CD8-positive, alpha-beta memory T cell (primary cell): ENCODE measurements around the gene GLRX. TPM values are rescaled to one million over a fixed set of nuclear protein-coding genes. Genes with fewer than 3 reads are reported as not detected.
"Not testable (repeated sequence)": the region's sequence is repeated elsewhere in the genome, so short reads cannot be mapped to it uniquely, and the experiment has no call there.

Experiments used
- CTCF ChIA-PET: fragments of 350-600 bp; sonication (Branson Sonifier 250); formaldehyde crosslinking; loops from one replicate; lab custom pipeline; 2021; ENCODE audit warnings: antibody characterized with exemption; lab: Charles Lee
- POLR2A ChIA-PET: fragments of 350-600 bp; sonication (Branson Sonifier 250); formaldehyde crosslinking; loops from one replicate; lab custom pipeline; 2021; ENCODE audit warnings: antibody characterized with exemption; lab: Charles Lee
- DNase-seq, 5 donors: peaks; one replicate each; pipeline versions ENCODE4 v3.0.0 to v3.0.0-alpha.2; 2020 to 2022; ENCODE audit warnings: mixed read lengths in 1 of 5
- H3K27ac ChIP-seq: one replicate; pipeline ENCODE4 v1.7.0; 2013; ENCODE audit warnings: low read depth, mild to moderate bottlenecking, low read length, moderate library complexity
- H3K27me3 ChIP-seq: 2 replicates; pipeline ENCODE4 v1.7.0; 2013; ENCODE audit warnings: low read length, mild to moderate bottlenecking; ENCODE audit not compliant: insufficient read depth, poor library complexity, severe bottlenecking
- H3K36me3 ChIP-seq: 2 replicates; pipeline ENCODE4 v1.7.0; 2013; ENCODE audit warnings: mild to moderate bottlenecking, low read length, moderate library complexity; ENCODE audit not compliant: insufficient read depth
- H3K4me1 ChIP-seq: 2 replicates; pipeline ENCODE4 v1.7.0; 2013; ENCODE audit warnings: mild to moderate bottlenecking, low read length, moderate library complexity; ENCODE audit not compliant: insufficient read depth
- H3K4me3 ChIP-seq: 2 replicates; pipeline ENCODE4 v1.7.0; 2013; ENCODE audit warnings: mild to moderate bottlenecking, low read length
- H3K9me3 ChIP-seq: 2 replicates; pipeline ENCODE4 v1.7.0; 2013; ENCODE audit warnings: mild to moderate bottlenecking, low read length
- H3K27ac Mint-ChIP-seq, 8 donors: one replicate each; pipeline ENCODE4 v1.8.0; 2020 to 2021; ENCODE audit warnings: mixed read lengths in 8 of 8, mild to moderate bottlenecking in 6 of 8, inconsistent platforms in 3 of 8, moderate library complexity in 3 of 8
- H3K27me3 Mint-ChIP-seq, 2 donors: one replicate each; pipeline ENCODE4 v1.8.0; 2020 to 2021; ENCODE audit warnings: mixed read lengths in 2 of 2, mild to moderate bottlenecking in 1 of 2, moderate library complexity in 1 of 2
- H3K36me3 Mint-ChIP-seq, 3 donors: one replicate each; pipeline ENCODE4 v1.8.0; 2020 to 2021; ENCODE audit warnings: mixed read lengths in 3 of 3, inconsistent platforms in 1 of 3, mild to moderate bottlenecking in 1 of 3
- H3K4me1 Mint-ChIP-seq, 3 donors: one replicate each; pipeline ENCODE4 v1.8.0; 2020 to 2021; ENCODE audit warnings: mixed read lengths in 3 of 3, inconsistent platforms in 1 of 3, mild to moderate bottlenecking in 1 of 3
- H3K4me3 Mint-ChIP-seq, 7 donors: one replicate each; pipeline ENCODE4 v1.8.0; 2020 to 2021; ENCODE audit warnings: mixed read lengths in 7 of 7, mild to moderate bottlenecking in 6 of 7, moderate library complexity in 4 of 7, inconsistent platforms in 2 of 7
- H3K9me3 Mint-ChIP-seq, 5 donors: one replicate each; pipeline ENCODE4 v1.8.0; 2020 to 2022; ENCODE audit warnings: mixed read lengths in 5 of 5, mild to moderate bottlenecking in 3 of 5, moderate library complexity in 2 of 5, inconsistent platforms in 1 of 5
- polyA plus RNA-seq: library from polyadenylated mRNA; unstranded; fragments of 300-500 nt; fragmentation: Illumina TruSeq; gene quantifications from one replicate; pipeline ENCODE4 v1.2.3, GENCODE V29; 2021
- total RNA-seq, 2 experiments: library from RNA; stranded (reverse); gene quantifications; one replicate each; pipeline ENCODE4 v1.2.3, GENCODE V29; 2021

Gene GLRX
- total RNA-seq (10 to 100 TPM; 22.2 to 25.0 TPM), polyA plus RNA-seq (240 TPM)

GRCh38 chr5:95822542-95823181 is at the start of gene GLRX:
TSS of gene GLRX (minus strand) at chr5:95822726. CDS start at chr5:95822662, 64 bp downstream.
- Mint-ChIP-seq H3K36me3 (peaks cover 0 to 31% (median 5%) of the 10 kb centered on the region in 3 donors), H3K27ac (peak within 1 kb of the TSS; percentile 65 to 100 (median 94)), H3K27me3 (no peaks in the 10 kb centered on the region), H3K4me1 (peaks cover 58 to 71% (median 63%) of the 10 kb centered on the region in 3 donors), H3K4me3 (peak within 1 kb of the TSS; percentile 97 to 100 (median 99)), H3K9me3 (no peaks in the 10 kb centered on the region)
- ChIA-PET CTCF (interaction anchor here (1.1 to 10.2 kb wide), 10 partner anchors 10 to 176 kb away, joined by 3 to 105 read pairs (median 5); partner anchors contain the start of gene RFESD), POLR2A (interaction anchor here (0.6 to 7.1 kb wide), 6 partner anchors 9 to 30 kb away, joined by 3 to 72 read pairs (median 7); no protein-coding TSS in a partner anchor)
- Histone ChIP-seq H3K4me1 (peaks cover 49% of the 10 kb centered on the region), H3K4me3 (peak within 1 kb of the TSS; percentile 96), H3K9me3 (no peaks in the 10 kb centered on the region), H3K36me3 (no peaks in the 10 kb centered on the region), H3K27ac (peak within 1 kb of the TSS; percentile 25), H3K27me3 (no peaks in the 10 kb centered on the region)
- peak; percentile 45 to 70 (median 59) for DNase-seq

GRCh38 chr5:95871146-95871806 is 48.8 kb upstream of the GLRX start:
- Mint-ChIP-seq H3K36me3 (peaks cover 0 to 1% (median 0%) of the 10 kb centered on the region in 3 donors), H3K4me1 (peaks cover 26 to 34% (median 34%) of the 10 kb centered on the region in 3 donors), H3K27ac (peak overlapping the region in 1 of 8 donors; percentile 22), H3K9me3 (no peaks in the 10 kb centered on the region), H3K27me3 (peaks cover 0 to 5% of the 10 kb centered on the region in 2 donors), H3K4me3 (peak overlapping the region in 1 of 7 donors; percentile 44)
- ChIA-PET CTCF (interaction anchor here (1.4 to 3.3 kb wide), 2 partner anchors 11 to 90 kb away, joined by 3 to 13 read pairs; no protein-coding TSS in a partner anchor), POLR2A (interaction anchor here (0.6 kb wide), 1 partner anchor 36 kb away, joined by 3 read pairs; no protein-coding TSS in a partner anchor)
- Histone ChIP-seq H3K27ac (no peak overlapping the region), H3K27me3 (no peaks in the 10 kb centered on the region), H3K36me3 (no peaks in the 10 kb centered on the region), H3K4me3 (no peak overlapping the region), H3K9me3 (no peaks in the 10 kb centered on the region), H3K4me1 (peaks cover 35% of the 10 kb centered on the region)
- DNase-seq: no peak

- Mint-ChIP-seq H3K27me3 (peaks cover 0 to 5% of the 10 kb centered on the region in 2 donors), H3K9me3 (no peaks in the 10 kb centered on the region), H3K27ac (peak overlapping the region in 5 of 8 donors; percentile 46 to 81 (median 63)), H3K4me1 (peaks cover 26 to 34% (median 34%) of the 10 kb centered on the region in 3 donors), H3K36me3 (peaks cover 0 to 1% (median 0%) of the 10 kb centered on the region in 3 donors), H3K4me3 (peak overlapping the region in 6 of 7 donors; percentile 29 to 86 (median 44))
- Histone ChIP-seq H3K4me1 (peaks cover 35% of the 10 kb centered on the region), H3K27ac (no peak overlapping the region), H3K4me3 (no peak overlapping the region), H3K27me3 (no peaks in the 10 kb centered on the region), H3K36me3 (no peaks in the 10 kb centered on the region), H3K9me3 (no peaks in the 10 kb centered on the region)
- POLR2A ChIA-PET: interaction anchor here (0.6 to 1.7 kb wide), 2 partner anchors 223 to 466 kb away, joined by 3 to 7 read pairs; partner anchors contain the start of gene RFESD
- DNase-seq: no peak
- CTCF ChIA-PET: interaction anchor here (0.6 to 3.3 kb wide), 9 partner anchors 11 to 732 kb away, joined by 3 to 16 read pairs (median 4); no protein-coding TSS in a partner anchor
Measured at GRCh38 chr5:95870105-95870672, 47.7 kb upstream of the GLRX start.

GRCh38 chr5:95869173-95869855 is 46.8 kb upstream of the GLRX start:
- H3K4me1 ChIP-seq: peaks cover 35% of the 10 kb centered on the region
- Mint-ChIP-seq H3K4me1 (peaks cover 26 to 34% (median 34%) of the 10 kb centered on the region in 3 donors), H3K27ac (peak overlapping the region; percentile 51 to 86 (median 75)), H3K4me3 (peak overlapping the region; percentile 7 to 65 (median 47))
- not testable (repeated sequence) for H3K27ac ChIP-seq, H3K9me3 ChIP-seq, H3K4me3 ChIP-seq, H3K36me3 Mint-ChIP-seq, H3K27me3 ChIP-seq, H3K9me3 Mint-ChIP-seq, H3K36me3 ChIP-seq, H3K27me3 Mint-ChIP-seq
- CTCF ChIA-PET: interaction anchor here (0.6 to 3.3 kb wide), 10 partner anchors 10 to 733 kb away, joined by 3 to 16 read pairs (median 4); no protein-coding TSS in a partner anchor
- peak; percentile 30 to 82 (median 72) for DNase-seq
- POLR2A ChIA-PET: interaction anchor here (0.6 to 1.7 kb wide), 6 partner anchors 49 to 1315 kb away, joined by 3 to 10 read pairs (median 4); partner anchors contain the start of genes ELL2 and RFESD

- H3K27me3 ChIP-seq: no peaks in the 10 kb centered on the region
- H3K4me1 Mint-ChIP-seq: peaks cover 26 to 34% (median 34%) of the 10 kb centered on the region in 3 donors
- H3K4me3 Mint-ChIP-seq: peak overlapping the region in 1 of 7 donors; percentile 8
- H3K36me3 ChIP-seq: no peaks in the 10 kb centered on the region
- ChIA-PET CTCF (interaction anchor here (1.0 to 3.3 kb wide), 4 partner anchors 9 to 467 kb away, joined by 3 to 16 read pairs (median 9); no protein-coding TSS in a partner anchor), POLR2A (interaction anchor here (1.7 kb wide), 1 partner anchor 221 kb away, joined by 7 read pairs; the partner anchor contains the start of gene RFESD)
- H3K4me1 ChIP-seq: peaks cover 35% of the 10 kb centered on the region
- H3K4me3 ChIP-seq: no peak overlapping the region
- DNase-seq: no peak
- H3K9me3 ChIP-seq: no peaks in the 10 kb centered on the region
- peak overlapping the region in 2 of 8 donors; percentile 58 to 66 for H3K27ac Mint-ChIP-seq
- H3K27ac ChIP-seq: no peak overlapping the region
- H3K27me3 Mint-ChIP-seq: no peaks in the 10 kb centered on the region
- no peaks in the 10 kb centered on the region for H3K9me3 Mint-ChIP-seq
- H3K36me3 Mint-ChIP-seq: peaks cover 0 to 1% (median 0%) of the 10 kb centered on the region in 3 donors
Measured at GRCh38 chr5:95868136-95868535, 45.6 kb upstream of the GLRX start.

- Mint-ChIP-seq H3K9me3 (no peaks in the 10 kb centered on the region), H3K36me3 (peaks cover 0 to 1% (median 0%) of the 10 kb centered on the region in 3 donors), H3K4me3 (no peak overlapping the region), H3K27ac (no peak overlapping the region), H3K27me3 (peaks cover 3 to 8% of the 10 kb centered on the region in 2 donors), H3K4me1 (peaks cover 28 to 49% (median 48%) of the 10 kb centered on the region in 3 donors)
- H3K27ac ChIP-seq: no peak overlapping the region
- H3K4me1 ChIP-seq: peaks cover 33% of the 10 kb centered on the region
- CTCF ChIA-PET: interaction anchor here (1.3 kb wide), 1 partner anchor 469 kb away, joined by 3 read pairs; no protein-coding TSS in a partner anchor
- no peak overlapping the region for H3K4me3 ChIP-seq
- POLR2A ChIA-PET: no interaction called here
- DNase-seq: no peak
- H3K9me3 ChIP-seq: no peaks in the 10 kb centered on the region
- H3K36me3 ChIP-seq: no peaks in the 10 kb centered on the region
- no peaks in the 10 kb centered on the region for H3K27me3 ChIP-seq
Measured at GRCh38 chr5:95866435-95867040, 44.0 kb upstream of the GLRX start.
